ENCODE data around the gene CD8A. TPM values are rescaled to one million over a fixed set of nuclear protein-coding genes. Genes with fewer than 3 reads are reported as not detected.
"Not testable (repeated sequence)": the region's sequence is repeated elsewhere in the genome, so short reads cannot be mapped to it uniquely, and the experiment has no call there.

Gene CD8A
- polyA plus RNA-seq, 1 experiment = not detected

GRCh38 chr2:86744152-86744551 lies 46.6 kb downstream of the CD8A start:
- Histone ChIP-seq H3K4me3 (ENCODE audit: low read depth, low read length) (no peak overlapping the region), H3K27me3 (ENCODE audit: control insufficient read depth, insufficient read depth, low read length) (no peaks in the 10 kb centered on the region), H3K36me3 (ENCODE audit: control insufficient read depth, insufficient read depth, low read length) (no peaks in the 10 kb centered on the region)
- ChIA-PET POLR2A (no interaction called here), CTCF (interaction anchor here (1.0 kb wide), 1 partner anchor 21 kb away, joined by 4 read pairs; no protein-coding TSS in a partner anchor)
- TF ChIP-seq, protein P1, sequence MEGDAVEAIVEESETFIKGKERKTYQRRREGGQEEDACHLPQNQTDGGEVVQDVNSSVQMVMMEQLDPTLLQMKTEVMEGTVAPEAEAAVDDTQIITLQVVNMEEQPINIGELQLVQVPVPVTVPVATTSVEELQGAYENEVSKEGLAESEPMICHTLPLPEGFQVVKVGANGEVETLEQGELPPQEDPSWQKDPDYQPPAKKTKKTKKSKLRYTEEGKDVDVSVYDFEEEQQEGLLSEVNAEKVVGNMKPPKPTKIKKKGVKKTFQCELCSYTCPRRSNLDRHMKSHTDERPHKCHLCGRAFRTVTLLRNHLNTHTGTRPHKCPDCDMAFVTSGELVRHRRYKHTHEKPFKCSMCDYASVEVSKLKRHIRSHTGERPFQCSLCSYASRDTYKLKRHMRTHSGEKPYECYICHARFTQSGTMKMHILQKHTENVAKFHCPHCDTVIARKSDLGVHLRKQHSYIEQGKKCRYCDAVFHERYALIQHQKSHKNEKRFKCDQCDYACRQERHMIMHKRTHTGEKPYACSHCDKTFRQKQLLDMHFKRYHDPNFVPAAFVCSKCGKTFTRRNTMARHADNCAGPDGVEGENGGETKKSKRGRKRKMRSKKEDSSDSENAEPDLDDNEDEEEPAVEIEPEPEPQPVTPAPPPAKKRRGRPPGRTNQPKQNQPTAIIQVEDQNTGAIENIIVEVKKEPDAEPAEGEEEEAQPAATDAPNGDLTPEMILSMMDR (IDR thresholded peaks at IDR 0.05; ENCODE audit: insufficient read depth, low read depth, low read length) = no peak
- DNase-seq (ENCODE audit: low read depth) = no peak

- POLR2A ChIA-PET; DNase-seq (ENCODE audit: low read depth); H3K27me3 ChIP-seq (ENCODE audit: control insufficient read depth, insufficient read depth, low read length); H3K36me3 ChIP-seq (ENCODE audit: control insufficient read depth, insufficient read depth, low read length); H3K4me3 ChIP-seq (ENCODE audit: low read depth, low read length); CTCF ChIA-PET: not testable (repeated sequence)
Measured at GRCh38 chr2:86741889-86742498, 48.7 kb downstream of the CD8A start.

GRCh38 chr2:86739889-86740288 lies 50.8 kb downstream of the CD8A start:
- CTCF ChIA-PET; H3K27me3 ChIP-seq (ENCODE audit: control insufficient read depth, insufficient read depth, low read length); DNase-seq (ENCODE audit: low read depth); POLR2A ChIA-PET; H3K36me3 ChIP-seq (ENCODE audit: control insufficient read depth, insufficient read depth, low read length); H3K4me3 ChIP-seq (ENCODE audit: low read depth, low read length): not testable (repeated sequence)

DNA sequence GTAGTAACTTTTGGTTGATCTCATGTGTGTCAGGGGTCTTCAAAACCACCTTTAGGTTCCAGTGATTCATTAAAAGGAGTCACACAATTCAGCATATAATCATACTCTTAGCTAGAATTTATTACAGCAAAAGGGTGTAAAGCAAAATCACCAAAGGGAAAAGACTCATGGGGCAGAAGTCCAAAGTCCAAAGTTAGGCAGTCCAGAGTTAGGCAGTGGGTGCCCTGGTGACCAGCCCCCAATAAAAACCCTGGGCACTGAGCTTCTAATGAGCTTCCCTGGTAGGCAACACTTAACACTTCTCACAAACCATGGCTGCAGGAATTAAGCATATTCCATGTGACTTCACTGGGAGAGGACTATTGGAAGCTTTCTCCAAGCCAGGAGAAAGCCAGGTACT lies 51.2 kb downstream of the CD8A start:
- H3K4me3 ChIP-seq (ENCODE audit: low read depth, low read length); POLR2A ChIA-PET; DNase-seq (ENCODE audit: low read depth); H3K27me3 ChIP-seq (ENCODE audit: control insufficient read depth, insufficient read depth, low read length); CTCF ChIA-PET; H3K36me3 ChIP-seq (ENCODE audit: control insufficient read depth, insufficient read depth, low read length): not testable (repeated sequence)

GRCh38 chr2:86734896-86735295 lies 55.8 kb downstream of the CD8A start:
- CTCF ChIA-PET; H3K27me3 ChIP-seq (ENCODE audit: control insufficient read depth, insufficient read depth, low read length); DNase-seq (ENCODE audit: low read depth); H3K36me3 ChIP-seq (ENCODE audit: control insufficient read depth, insufficient read depth, low read length); POLR2A ChIA-PET; H3K4me3 ChIP-seq (ENCODE audit: low read depth, low read length): not testable (repeated sequence)

Other genes with a start within 250 kb of the CD8A start
- 107 and 145 TPM in 2 replicates for gene CHMP3, start 227.5 kb downstream of the CD8A start, polyA plus RNA-seq (2011; rRNA removed)
- 8.2 and 18.3 TPM in 2 replicates for gene RNF103, start 167.0 kb downstream of the CD8A start, polyA plus RNA-seq (2011; rRNA removed)
- gene RMND5A, start 70.6 kb downstream of the CD8A start, polyA plus RNA-seq (2011; rRNA removed) = 10.8 and 15.9 TPM in 2 replicates
- not detected in 2 replicates for gene CD8B, start 71.0 kb upstream of the CD8A start, polyA plus RNA-seq (2011; rRNA removed)
- gene RGPD1, start 151.2 kb upstream of the CD8A start, polyA plus RNA-seq (2011; rRNA removed) = 0.38 TPM in 1 of 2 replicates, not detected in the other
- 0.26 and 1.2 TPM in 2 replicates for gene PLGLB1, start 230.9 kb upstream of the CD8A start, polyA plus RNA-seq (2011; rRNA removed)

Measured in BJ (cell line).